Bronchial epithelial cell (primary cell): Measurements from ENCODE around the gene SERPINA5. TPM values are rescaled to one million over a fixed set of nuclear protein-coding genes. Genes with fewer than 3 reads are reported as not detected.
"Not testable (repeated sequence)": the region's sequence is repeated elsewhere in the genome, so short reads cannot be mapped to it uniquely, and the experiment has no call there.

Experiments
- DNase-seq: peaks from one replicate; pipeline ENCODE4 v3.0.0-alpha.2; 2010; ENCODE audit warnings: low read depth
- FAIRE-seq: peaks from 2 replicates; lab custom pipeline; 2011; peaks lifted over from hg19 to GRCh38; lab: Jason Lieb, UNC
- H3K27me3 ChIP-seq: 2 replicates; pipeline ENCODE4 v1.5.1; 2011; ENCODE audit warnings: low read length; ENCODE audit not compliant: control insufficient read depth, insufficient read depth
- H3K36me3 ChIP-seq: 2 replicates; pipeline ENCODE4 v1.5.1; 2011; ENCODE audit warnings: low read length; ENCODE audit not compliant: control insufficient read depth, insufficient read depth
- H3K4me3 ChIP-seq: 2 replicates; pipeline ENCODE4 v1.5.1; 2011; ENCODE audit warnings: mild to moderate bottlenecking, low read depth, low read length, control low read depth
- CTCF ChIP-seq: IDR thresholded peaks from 2 replicates; pipeline ENCODE4 v1.5.1; 2011; ENCODE audit warnings: mild to moderate bottlenecking, moderate library complexity, low read length, control low read depth, inconsistent platforms; ENCODE audit not compliant: insufficient read depth, severe bottlenecking
- total RNA-seq: library from RNA; depleted of rRNA; stranded (reverse); fragments of >200 nt; gene quantifications from 2 replicates; pipeline ENCODE4 v1.2.1, GENCODE V29; 2014

The SERPINA5 gene
- total RNA-seq, 1 donor from 2014 or later = not detected

- no peak for DNase-seq
Measured at GRCh38 chr14:94633121-94633520, 51.9 kb downstream of the SERPINA5 start.

GRCh38 chr14:94635154-94635553 is 53.9 kb downstream of the SERPINA5 start:
- TF ChIP-seq CTCF = no peak

More at GRCh38 chr14:94633121-94633520, 51.9 kb downstream of the SERPINA5 start:
- H3K36me3 ChIP-seq = no peaks in the 10 kb centered on the region
- no peak overlapping the region for H3K4me3 ChIP-seq
- FAIRE-seq = no peak
- no peaks in the 10 kb centered on the region for H3K27me3 ChIP-seq
- TF ChIP-seq CTCF = no peak

GRCh38 chr14:94636744-94637412 is 55.7 kb downstream of the SERPINA5 start:
- peak; percentile 12 for TF ChIP-seq CTCF
- Histone ChIP-seq H3K27me3 (no peaks in the 10 kb centered on the region), H3K36me3 (no peaks in the 10 kb centered on the region), H3K4me3 (no peak overlapping the region)
- FAIRE-seq (no peak), DNase-seq (no peak)

More at GRCh38 chr14:94635154-94635553, 53.9 kb downstream of the SERPINA5 start:
- Histone ChIP-seq H3K4me3 (no peak overlapping the region), H3K36me3 (no peaks in the 10 kb centered on the region), H3K27me3 (no peaks in the 10 kb centered on the region)
- FAIRE-seq (no peak), DNase-seq (no peak)

GRCh38 chr14:94637814-94638213 is 56.6 kb downstream of the SERPINA5 start:
- DNase-seq, FAIRE-seq, H3K36me3 ChIP-seq, H3K4me3 ChIP-seq, H3K27me3 ChIP-seq: not testable (repeated sequence)

- DNase-seq = peak; percentile 28
- Histone ChIP-seq H3K36me3 (no peaks in the 10 kb centered on the region), H3K4me3 (no peak overlapping the region), H3K27me3 (no peaks in the 10 kb centered on the region)
- no peak for TF ChIP-seq CTCF
- FAIRE-seq = peak; percentile 89
Measured at GRCh38 chr14:94638339-94638738, 57.1 kb downstream of the SERPINA5 start.

GRCh38 chr14:94638961-94639817 is 58.0 kb downstream of the SERPINA5 start:
- Histone ChIP-seq H3K27me3 (no peaks in the 10 kb centered on the region), H3K4me3 (no peak overlapping the region), H3K36me3 (no peaks in the 10 kb centered on the region)
- DNase-seq (no peak), FAIRE-seq (no peak)
- TF ChIP-seq CTCF = no peak
